Neuronal stem cell (in vitro differentiated cells): ENCODE results near the gene TANGO6.
"Not testable (repeated sequence)": the region's sequence is repeated elsewhere in the genome, so short reads cannot be mapped to it uniquely, and the experiment has no call there.

Experiments
- DNase-seq: peaks from one replicate; pipeline ENCODE4 v3.0.0-alpha.2; 2013; ENCODE audit warnings: low spot score
- H2AFZ ChIP-seq: one replicate; pipeline ENCODE4 v1.6.1; 2013; ENCODE audit warnings: mild to moderate bottlenecking, low read length, inconsistent platforms
- H2AK5ac ChIP-seq: 2 replicates; pipeline ENCODE4 v1.6.1; 2013; ENCODE audit warnings: low read depth, mild to moderate bottlenecking, inconsistent platforms, low read length, moderate library complexity, mixed read lengths
- H2BK120ac ChIP-seq: 2 replicates; pipeline ENCODE4 v1.6.1; 2013; ENCODE audit warnings: low read depth, mild to moderate bottlenecking, inconsistent platforms, low read length, moderate library complexity, mixed read lengths
- H2BK12ac ChIP-seq: one replicate; pipeline ENCODE4 v1.6.1; 2013; ENCODE audit warnings: low read length, inconsistent platforms
- H2BK15ac ChIP-seq: 2 replicates; pipeline ENCODE4 v1.6.1; 2013; ENCODE audit warnings: mild to moderate bottlenecking, low read length, inconsistent platforms, mixed read lengths
- H2BK5ac ChIP-seq: one replicate; pipeline ENCODE4 v1.6.1; 2013; ENCODE audit warnings: inconsistent platforms, mild to moderate bottlenecking, low read length, moderate library complexity
- H3K14ac ChIP-seq: one replicate; pipeline ENCODE4 v1.6.1; 2013; ENCODE audit warnings: low read length, inconsistent platforms
- H3K18ac ChIP-seq: 2 replicates; pipeline ENCODE4 v1.6.1; 2013; ENCODE audit warnings: low read length, inconsistent platforms
- H3K23ac ChIP-seq: 2 replicates; pipeline ENCODE4 v1.6.1; 2013; ENCODE audit warnings: low read depth, mild to moderate bottlenecking, mixed read lengths, low read length, inconsistent platforms; ENCODE audit not compliant: poor library complexity
- H3K27ac ChIP-seq: replicated peaks from 3 replicates; pipeline ENCODE4 v1.5.1; 2013; ENCODE audit warnings: low read length, inconsistent platforms
- H3K27me3 ChIP-seq, 3 experiments: 2 replicates each; pipeline ENCODE4 v1.6.1; 2013; ENCODE audit warnings: low read length in 3 of 3, mild to moderate bottlenecking in 2 of 3, inconsistent platforms in 1 of 3, low read depth in 1 of 3, mixed read lengths in 1 of 3, moderate library complexity in 1 of 3; ENCODE audit not compliant: control insufficient read depth in 3 of 3, insufficient read depth in 3 of 3
- H3K36me3 ChIP-seq, 2 donors: replicated peaks in 1 of 2; 2 replicates each; pipeline ENCODE4 v1.6.1; 2013; ENCODE audit warnings: low read length in 2 of 2; ENCODE audit not compliant: control insufficient read depth in 2 of 2, insufficient read depth in 2 of 2
- H3K4ac ChIP-seq: 2 replicates; pipeline ENCODE4 v1.6.1; 2013; ENCODE audit warnings: inconsistent platforms, mild to moderate bottlenecking, low read length, moderate library complexity
- H3K4me1 ChIP-seq, 2 donors: 1 replicate in 1 of 2; 2 replicates in 1 of 2; pipeline ENCODE4 v1.6.1; 2013; ENCODE audit warnings: low read length in 2 of 2, low read depth in 1 of 2; ENCODE audit not compliant: control insufficient read depth in 2 of 2, insufficient read depth in 1 of 2
- H3K4me2 ChIP-seq: one replicate; pipeline ENCODE4 v1.6.1; 2013; ENCODE audit warnings: mild to moderate bottlenecking, low read length, inconsistent platforms; ENCODE audit not compliant: insufficient read depth, poor library complexity, severe bottlenecking
- H3K4me3 ChIP-seq, 2 donors: 2 replicates each; pipeline ENCODE4 v1.5.1; 2013; ENCODE audit warnings: low read length in 2 of 2, mild to moderate bottlenecking in 2 of 2, inconsistent platforms in 1 of 2, moderate library complexity in 1 of 2
- H3K79me1 ChIP-seq: one replicate; pipeline ENCODE4 v1.6.1; 2013; ENCODE audit warnings: low read depth, mild to moderate bottlenecking, inconsistent platforms, low read length, moderate library complexity
- H3K9ac ChIP-seq: one replicate; pipeline ENCODE4 v1.6.1; 2013; ENCODE audit warnings: mild to moderate bottlenecking, low read depth, low read length, inconsistent platforms; ENCODE audit not compliant: poor library complexity
- H3K9me3 ChIP-seq, 2 donors: replicated peaks in 1 of 2; 2 replicates each; pipeline versions ENCODE3 to v1.6.1; 2013; ENCODE audit warnings: low read length in 2 of 2, mild to moderate bottlenecking in 2 of 2, inconsistent platforms in 1 of 2, low read depth in 1 of 2, mixed read lengths in 1 of 2, moderate library complexity in 1 of 2; ENCODE audit not compliant: control insufficient read depth in 2 of 2, insufficient read depth in 1 of 2
- H4K8ac ChIP-seq: one replicate; pipeline ENCODE4 v1.6.1; 2013; ENCODE audit warnings: low read depth, mild to moderate bottlenecking, inconsistent platforms, low read length, moderate library complexity
- H4K91ac ChIP-seq: one replicate; pipeline ENCODE4 v1.6.1; 2013; ENCODE audit warnings: low read length, low read depth, mild to moderate bottlenecking, inconsistent platforms; ENCODE audit not compliant: poor library complexity
- WGBS, 2 donors: extraction: QIAGEN DNeasy Blood & Tissue Kit; methylation state at CpG; one replicate each; pipeline ENCODE4 v1.1.7; 2013; ENCODE audit warnings: missing lambda C conversion rate in 2 of 2, mixed read lengths in 1 of 2; ENCODE audit not compliant: insufficient read length in 2 of 2, insufficient replicate concordance in 1 of 2; ENCODE audit errors: extremely low coverage in 2 of 2; 5-methylcytosine and 5-hydroxymethylcytosine counted together

Gene TANGO6

GRCh38 chr16:69049603-69050375 lies 206.5 kb downstream of the TANGO6 start:
- no peaks in the 10 kb centered on the region for H3K27me3 ChIP-seq
- no peak overlapping the region for H3K4ac ChIP-seq
- no peaks in the 10 kb centered on the region for H3K36me3 ChIP-seq
- H3K14ac ChIP-seq: no peak overlapping the region
- H3K23ac ChIP-seq: no peak overlapping the region
- no peak overlapping the region for H2AFZ ChIP-seq
- H3K4me1 ChIP-seq: no peaks in the 10 kb centered on the region
- H3K9ac ChIP-seq: no peak overlapping the region
- no peaks in the 10 kb centered on the region for H3K79me1 ChIP-seq
- no peak overlapping the region for H3K4me3 ChIP-seq
- no peak for DNase-seq
- no peak overlapping the region for H4K8ac ChIP-seq
- H2BK5ac ChIP-seq: no peak overlapping the region
- H2BK12ac ChIP-seq: no peak overlapping the region
- H3K4me2 ChIP-seq: no peak overlapping the region
- H4K91ac ChIP-seq: no peak overlapping the region
- H3K9me3 ChIP-seq: no peaks in the 10 kb centered on the region
- H2AK5ac ChIP-seq: no peak overlapping the region
- H2BK120ac ChIP-seq: no peak overlapping the region
- no CpG with 5 or more reads among the region's 5 CpGs for WGBS, 2 donors
- H3K27ac ChIP-seq: no peak overlapping the region
- no peak overlapping the region for H3K18ac ChIP-seq
- no peak overlapping the region for H2BK15ac ChIP-seq

GRCh38 chr16:69051517-69051830 lies 208.1 kb downstream of the TANGO6 start:
- not testable (repeated sequence) for H3K27ac ChIP-seq, H3K14ac ChIP-seq, H3K4me2 ChIP-seq, H3K9me3 ChIP-seq, H3K4me1 ChIP-seq, H2AFZ ChIP-seq, H4K8ac ChIP-seq, H3K36me3 ChIP-seq, H2BK120ac ChIP-seq, H3K23ac ChIP-seq, H3K18ac ChIP-seq, H2BK12ac ChIP-seq, H3K79me1 ChIP-seq, DNase-seq, H2BK15ac ChIP-seq, H3K27me3 ChIP-seq, H3K9ac ChIP-seq, H3K4me3 ChIP-seq, H2BK5ac ChIP-seq, H2AK5ac ChIP-seq, H3K4ac ChIP-seq, H4K91ac ChIP-seq
- WGBS, 2 donors: no CpG with 5 or more reads among the region's 3 CpGs

GRCh38 chr16:69055008-69055407 lies 211.7 kb downstream of the TANGO6 start:
- Histone ChIP-seq H3K4ac (no peak overlapping the region), H2BK5ac (no peak overlapping the region), H3K79me1 (no peaks in the 10 kb centered on the region), H4K91ac (no peak overlapping the region), H3K14ac (no peak overlapping the region), H2BK15ac (no peak overlapping the region), H2BK12ac (no peak overlapping the region), H4K8ac (no peak overlapping the region), H3K4me3 (no peak overlapping the region), H3K23ac (no peak overlapping the region), H3K27ac (no peak overlapping the region), H3K9ac (no peak overlapping the region), H3K36me3 (no peaks in the 10 kb centered on the region), H3K4me2 (no peak overlapping the region), H3K27me3 (no peaks in the 10 kb centered on the region), H3K4me1 (no peaks in the 10 kb centered on the region), H2AFZ (no peak overlapping the region), H3K9me3 (no peaks in the 10 kb centered on the region), H3K18ac (no peak overlapping the region), H2AK5ac (no peak overlapping the region), H2BK120ac (no peak overlapping the region)
- WGBS, 2 donors: no CpG with 5 or more reads among the region's 3 CpGs
- DNase-seq: no peak

- no peak overlapping the region for H2BK12ac ChIP-seq
- H3K27me3 ChIP-seq: no peaks in the 10 kb centered on the region
- H3K9ac ChIP-seq: no peak overlapping the region
- no peak overlapping the region for H2BK15ac ChIP-seq
- no peak overlapping the region for H2BK5ac ChIP-seq
- no peak overlapping the region for H4K91ac ChIP-seq
- no peak overlapping the region for H4K8ac ChIP-seq
- no peaks in the 10 kb centered on the region for H3K9me3 ChIP-seq
- H3K14ac ChIP-seq: no peak overlapping the region
- WGBS, 2 donors: no CpG with 5 or more reads among the region's 1 CpG
- H3K23ac ChIP-seq: no peak overlapping the region
- no peak overlapping the region for H2AFZ ChIP-seq
- no peaks in the 10 kb centered on the region for H3K36me3 ChIP-seq
- H2AK5ac ChIP-seq: no peak overlapping the region
- H3K18ac ChIP-seq: no peak overlapping the region
- no peaks in the 10 kb centered on the region for H3K4me1 ChIP-seq
- H3K4me3 ChIP-seq: no peak overlapping the region
- H3K27ac ChIP-seq: no peak overlapping the region
- no peaks in the 10 kb centered on the region for H3K79me1 ChIP-seq
- no peak overlapping the region for H3K4ac ChIP-seq
- no peak overlapping the region for H3K4me2 ChIP-seq
- no peak overlapping the region for H2BK120ac ChIP-seq
- DNase-seq: no peak
These were observed 212.6 kb downstream of the TANGO6 start for GRCh38 chr16:69055980-69056379.
